Activated effector memory CD4-positive, alpha-beta T cell treated with anti-CD3 and anti-CD28 coated beads, Interleukin-2, amount 50 U/mL, for 16 hours (primary cell): ENCODE data around the gene LSM10.

Experiments
- DNase-seq: peaks from one replicate; pipeline ENCODE4 v3.0.0-alpha.2; 2020

LSM10 gene

GRCh38 chr1:36397378-36398230, at the start of gene LSM10:
Gene LSM10, minus strand, starts transcription at chr1:36397908. Its CDS starts 3,779 bp downstream, at chr1:36394129.
- DNase-seq: peak; percentile 96

GRCh38 chr1:36447450-36447849, 49.7 kb upstream of the LSM10 start:
- DNase-seq: no peak

GRCh38 chr1:36446746-36447145, 49.0 kb upstream of the LSM10 start:
- DNase-seq: no peak

GRCh38 chr1:36446271-36446670, 48.6 kb upstream of the LSM10 start:
- no peak for DNase-seq

GRCh38 chr1:36443297-36443696, 45.6 kb upstream of the LSM10 start:
- DNase-seq: no peak

GRCh38 chr1:36442337-36442736, 44.6 kb upstream of the LSM10 start:
- DNase-seq: no peak

- DNase-seq: no peak
Measured at GRCh38 chr1:36440646-36441045, 42.9 kb upstream of the LSM10 start.

GRCh38 chr1:36440044-36440443, 42.3 kb upstream of the LSM10 start:
- DNase-seq: no peak

GRCh38 chr1:36438715-36439114, 41.0 kb upstream of the LSM10 start:
- DNase-seq: no peak

- DNase-seq: no peak
Measured at GRCh38 chr1:36436821-36437220, 39.1 kb upstream of the LSM10 start.

GRCh38 chr1:36433102-36433501, 35.4 kb upstream of the LSM10 start:
- no peak for DNase-seq

- no peak for DNase-seq
Measured at GRCh38 chr1:36432616-36433015, 34.9 kb upstream of the LSM10 start.

GRCh38 chr1:36425791-36426190, 28.1 kb upstream of the LSM10 start:
- no peak for DNase-seq

- DNase-seq: no peak
Measured at GRCh38 chr1:36421649-36422048, 23.9 kb upstream of the LSM10 start.

- peak; percentile 96 for DNase-seq
Measured at GRCh38 chr1:36420836-36421317, 23.2 kb upstream of the LSM10 start.

- no peak for DNase-seq
Measured at GRCh38 chr1:36420409-36420808, 22.7 kb upstream of the LSM10 start.

- no peak for DNase-seq
Measured at GRCh38 chr1:36419569-36419968, 21.9 kb upstream of the LSM10 start.

GRCh38 chr1:36419140-36419539, 21.4 kb upstream of the LSM10 start:
- DNase-seq: no peak

GRCh38 chr1:36417931-36418330, 20.2 kb upstream of the LSM10 start:
- no peak for DNase-seq

GRCh38 chr1:36415661-36416326, 18.1 kb upstream of the LSM10 start:
- no peak for DNase-seq

GRCh38 chr1:36414384-36414783, 16.7 kb upstream of the LSM10 start:
- no peak for DNase-seq

- DNase-seq: peak; percentile 69
Measured at GRCh38 chr1:36411674-36412648, 14.3 kb upstream of the LSM10 start.

- DNase-seq: no peak
Measured at GRCh38 chr1:36408479-36408878, 10.8 kb upstream of the LSM10 start.
